Esophagus squamous epithelium (tissue), 5 donors: ENCODE measurements around the gene PARD3. TPM values are rescaled to one million over a fixed set of nuclear protein-coding genes. Genes with fewer than 3 reads are reported as not detected.

Experiments used
- DNase-seq: peaks from one replicate; lab custom pipeline; 2025; lab: John Stamatoyannopoulos, UW
- H3K27ac ChIP-seq, 4 donors: fragments of 200-600 bp; sonication (generic); one replicate each; pipeline ENCODE4 v1.5.1; 2016 to 2019; ENCODE audit warnings: mild to moderate bottlenecking in 1 of 4
- H3K27me3 ChIP-seq, 4 donors: fragments of 200-600 bp; sonication (generic); 1 replicate in 3 of 4; 2 replicates in 1 of 4; pipeline versions ENCODE4 v1.5.1 to v1.6.0; 2017 to 2021; ENCODE audit warnings: antibody characterized with exemption in 1 of 4
- H3K36me3 ChIP-seq, 3 donors: fragments of 200-600 bp; sonication (generic); one replicate each; pipeline ENCODE4 v1.5.1; 2016 to 2019
- H3K4me1 ChIP-seq, 3 donors: fragments of 200-600 bp; sonication (generic); one replicate each; pipeline ENCODE4 v1.5.1; 2017 to 2019
- H3K4me3 ChIP-seq, 4 donors: fragments of 200-600 bp; sonication (generic); 1 replicate in 3 of 4; 2 replicates in 1 of 4; pipeline ENCODE4 v1.5.1; 2016 to 2019; ENCODE audit warnings: mild to moderate bottlenecking in 2 of 4, moderate library complexity in 1 of 4
- H3K9me3 ChIP-seq, 3 donors: fragments of 200-600 bp; sonication (generic); one replicate each; pipeline ENCODE4 v1.5.1; 2016 to 2019
- POLR2A ChIP-seq, 4 donors: fragments of 450-650 bp; IDR thresholded peaks; one replicate each; pipeline ENCODE4 v1.6.1; 2017; ENCODE audit warnings: antibody characterized with exemption in 4 of 4, mild to moderate bottlenecking in 4 of 4, moderate library complexity in 3 of 4
- WGBS, 2 donors: methylation state at CpG; one replicate each; pipeline ENCODE4 v1.1.5; 2018; 5-methylcytosine and 5-hydroxymethylcytosine counted together
- intact Hi-C: fragments of 100-400 bp; cut with DNase I; formaldehyde crosslinking; loops from one replicate; pipeline ENCODE4 v1.15.0; 2022
- total RNA-seq, 4 donors: library from RNA; depleted of rRNA; stranded (reverse); fragments of >200 nt; gene quantifications; one replicate each; pipeline ENCODE4 v1.1.0, GENCODE V29; 2016
- TF ChIP-seq, protein P1 (sequence below), 6 experiments: fragments of 450-650 bp in 4 of 6; fragments of 200-600 bp in 2 of 6; sonication (generic) in 2 of 6; IDR thresholded peaks; one replicate each; pipeline ENCODE4 v1.5.1; 2016 to 2019; ENCODE audit warnings: antibody characterized with exemption in 6 of 6, mild to moderate bottlenecking in 4 of 6, moderate library complexity in 4 of 6
- donor health status: DM: yes; HTN: yes; CAD: no.

PARD3 gene
- total RNA-seq, 4 donors from 2014 or later, result 57.3 to 114 (median 81.7) TPM

DNA sequence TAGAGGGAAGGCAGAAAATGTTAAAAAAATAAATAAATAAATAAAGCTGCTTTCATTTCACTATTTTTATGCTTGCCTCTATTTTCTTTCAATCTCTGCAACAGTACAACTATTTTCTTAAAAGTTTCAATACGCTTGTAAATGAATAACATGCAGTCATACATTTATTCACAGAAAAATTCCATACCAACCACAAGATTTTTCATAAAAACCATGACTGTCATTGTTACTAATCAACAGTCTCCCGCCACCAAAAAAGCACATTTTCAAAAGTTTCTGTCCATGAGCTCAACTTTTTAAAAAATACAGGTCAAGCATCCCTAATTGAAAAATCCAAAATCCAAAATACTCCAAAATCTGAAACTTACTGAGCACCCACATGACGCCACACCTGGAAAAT is 5.3 kb downstream of the PARD3 start:
- Histone ChIP-seq H3K36me3 (no peaks in the 10 kb centered on the region), H3K27ac (peak overlapping the region in 2 of 4 donors; percentile 66), H3K4me1 (peaks cover 0 to 67% (median 17%) of the 10 kb centered on the region in 3 donors), H3K9me3 (no peaks in the 10 kb centered on the region), H3K27me3 (peaks cover 0 to 10% (median 0%) of the 10 kb centered on the region in 4 donors), H3K4me3 (no peak overlapping the region)
- intact Hi-C loops, result loop anchor here (10.0 kb wide), 1 partner anchor 85 kb away; no protein-coding TSS in a partner anchor
- 70 to 79% methylated on average over 3 of the region's 3 CpGs for whole genome bisulfite sequencing, 2 donors
- no peak for TF ChIP-seq POLR2A (IDR thresholded peaks at IDR 0.05)
- TF ChIP-seq, protein P1, sequence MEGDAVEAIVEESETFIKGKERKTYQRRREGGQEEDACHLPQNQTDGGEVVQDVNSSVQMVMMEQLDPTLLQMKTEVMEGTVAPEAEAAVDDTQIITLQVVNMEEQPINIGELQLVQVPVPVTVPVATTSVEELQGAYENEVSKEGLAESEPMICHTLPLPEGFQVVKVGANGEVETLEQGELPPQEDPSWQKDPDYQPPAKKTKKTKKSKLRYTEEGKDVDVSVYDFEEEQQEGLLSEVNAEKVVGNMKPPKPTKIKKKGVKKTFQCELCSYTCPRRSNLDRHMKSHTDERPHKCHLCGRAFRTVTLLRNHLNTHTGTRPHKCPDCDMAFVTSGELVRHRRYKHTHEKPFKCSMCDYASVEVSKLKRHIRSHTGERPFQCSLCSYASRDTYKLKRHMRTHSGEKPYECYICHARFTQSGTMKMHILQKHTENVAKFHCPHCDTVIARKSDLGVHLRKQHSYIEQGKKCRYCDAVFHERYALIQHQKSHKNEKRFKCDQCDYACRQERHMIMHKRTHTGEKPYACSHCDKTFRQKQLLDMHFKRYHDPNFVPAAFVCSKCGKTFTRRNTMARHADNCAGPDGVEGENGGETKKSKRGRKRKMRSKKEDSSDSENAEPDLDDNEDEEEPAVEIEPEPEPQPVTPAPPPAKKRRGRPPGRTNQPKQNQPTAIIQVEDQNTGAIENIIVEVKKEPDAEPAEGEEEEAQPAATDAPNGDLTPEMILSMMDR (IDR thresholded peaks at IDR 0.05), result no peak
- no peak for DNase-seq

DNA sequence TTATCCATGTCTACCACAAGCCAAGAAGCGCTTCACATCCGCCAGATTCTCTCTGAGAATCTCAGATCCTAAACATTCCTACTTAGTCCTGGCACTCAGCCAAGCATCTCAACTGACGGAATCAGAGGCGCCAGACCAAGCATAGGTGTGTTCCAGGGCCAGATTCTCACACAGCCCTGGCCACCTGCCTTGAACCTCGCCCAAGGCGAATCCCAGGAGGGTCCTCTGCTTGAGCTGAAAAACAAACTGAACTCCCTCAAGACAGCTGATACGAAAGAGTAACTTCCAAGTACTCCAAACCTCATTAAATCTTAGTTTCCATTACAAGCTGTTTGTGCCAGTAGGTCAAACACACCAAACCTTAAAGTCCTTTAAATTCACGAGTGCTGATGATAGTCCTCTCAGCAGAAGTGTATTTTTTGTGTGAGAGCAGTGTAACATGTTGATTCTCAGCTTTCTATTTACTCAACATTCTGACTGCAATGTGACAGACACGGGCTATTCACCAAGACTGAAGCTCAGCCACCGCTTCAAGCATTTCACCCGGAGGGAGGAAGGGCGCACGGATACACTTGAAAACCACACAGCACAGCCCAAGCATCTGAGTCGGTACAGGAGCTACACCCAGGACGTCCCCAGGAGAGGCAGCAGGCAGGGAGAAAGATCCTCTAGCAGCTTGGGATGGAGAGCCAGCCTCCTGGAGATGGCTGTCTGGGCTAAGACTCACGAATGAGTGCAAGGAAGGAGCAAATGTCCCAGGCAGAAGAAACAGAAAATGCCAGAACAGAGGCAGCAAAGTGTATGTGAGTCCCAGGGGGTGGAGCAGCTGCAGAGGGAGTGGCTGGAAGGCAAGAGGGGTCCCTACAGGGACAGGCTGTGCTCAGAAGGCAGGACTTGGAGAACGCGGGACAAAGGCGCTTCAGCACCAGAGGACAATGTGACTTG is 6.0 kb downstream of the PARD3 start:
- H3K27ac ChIP-seq, result peak overlapping the region; percentile 19 to 66 (median 58)
- peak overlapping the region in 3 of 4 donors; percentile 9 to 49 (median 11) for H3K4me3 ChIP-seq
- no peak for DNase-seq
- no peak for TF ChIP-seq POLR2A (IDR thresholded peaks at IDR 0.05)
- TF ChIP-seq, protein P1 (IDR thresholded peaks at IDR 0.05), result no peak
- H3K4me1 ChIP-seq, result peaks cover 0 to 74% (median 21%) of the 10 kb centered on the region in 3 donors
- H3K36me3 ChIP-seq, result no peaks in the 10 kb centered on the region
- intact Hi-C loops, result no loop called here
- no peaks in the 10 kb centered on the region for H3K9me3 ChIP-seq
- WGBS, 2 donors, result 37 to 42% methylated on average over 12 to 18 of the region's 19 CpGs
- peaks cover 0 to 3% (median 0%) of the 10 kb centered on the region in 4 donors for H3K27me3 ChIP-seq

DNA sequence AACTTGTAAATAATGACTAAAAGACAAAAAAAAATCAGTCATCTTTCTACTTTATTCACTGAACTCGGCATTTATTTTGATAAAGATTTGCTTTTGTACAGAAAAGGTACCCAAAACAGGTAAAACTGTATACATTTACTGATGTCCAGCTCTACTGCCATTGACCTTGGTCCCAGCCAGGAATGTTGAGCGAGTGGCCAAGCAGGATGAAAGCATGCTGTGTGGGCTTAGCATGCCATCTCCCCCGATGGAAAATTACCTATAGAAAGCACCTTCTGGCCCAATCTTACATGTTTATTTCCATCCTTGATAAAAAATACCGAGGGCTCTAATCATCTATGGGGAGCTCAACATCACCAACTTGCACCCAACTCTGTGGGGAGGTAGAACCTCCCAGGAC is 6.8 kb downstream of the PARD3 start:
- Histone ChIP-seq H3K27ac (peak overlapping the region in 3 of 4 donors; percentile 50 to 66 (median 66)), H3K27me3 (no peaks in the 10 kb centered on the region), H3K9me3 (no peaks in the 10 kb centered on the region), H3K4me1 (peaks cover 0 to 75% (median 21%) of the 10 kb centered on the region in 3 donors), H3K4me3 (no peak overlapping the region), H3K36me3 (peaks cover 0 to 4% (median 0%) of the 10 kb centered on the region in 3 donors)
- TF ChIP-seq POLR2A (IDR thresholded peaks at IDR 0.05), result no peak
- TF ChIP-seq, protein P1 (IDR thresholded peaks at IDR 0.05), result no peak
- intact Hi-C loops, result no loop called here
- 77 to 78% methylated on average over 4 of the region's 4 CpGs for WGBS, 2 donors
- no peak for DNase-seq

DNA sequence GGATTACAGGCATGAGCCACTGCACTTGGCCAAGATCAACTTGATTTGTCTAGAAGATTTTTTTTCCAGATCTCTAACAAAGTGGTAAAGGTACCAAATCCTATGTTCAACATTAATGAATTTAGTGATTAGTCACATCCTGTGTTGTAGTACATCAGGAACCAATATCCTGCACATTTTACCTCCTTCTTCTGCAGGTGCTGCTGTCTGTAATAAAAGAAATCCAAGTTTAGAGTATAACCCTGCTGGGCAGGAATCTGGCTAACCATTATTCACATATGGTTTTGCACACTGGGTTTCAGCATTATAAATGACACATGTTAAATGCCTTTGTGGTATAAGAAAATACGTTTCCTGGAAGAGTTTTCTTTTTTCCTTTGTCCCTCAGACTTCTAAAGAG is 10.8 kb downstream of the PARD3 start:
- no peak for DNase-seq
- intact Hi-C loops, result no loop called here
- Histone ChIP-seq H3K9me3 (no peaks in the 10 kb centered on the region), H3K36me3 (peaks cover 0 to 7% (median 0%) of the 10 kb centered on the region in 3 donors), H3K4me1 (peaks cover 10 to 75% (median 26%) of the 10 kb centered on the region in 3 donors), H3K27ac (peak overlapping the region in 3 of 4 donors; percentile 28 to 85 (median 60)), H3K27me3 (no peaks in the 10 kb centered on the region), H3K4me3 (no peak overlapping the region)
- WGBS, 2 donors, result 42 to 44% methylated on average over 1 of the region's 1 CpG
- TF ChIP-seq, protein P1 (IDR thresholded peaks at IDR 0.05), result no peak
- no peak for TF ChIP-seq POLR2A (IDR thresholded peaks at IDR 0.05)

DNA sequence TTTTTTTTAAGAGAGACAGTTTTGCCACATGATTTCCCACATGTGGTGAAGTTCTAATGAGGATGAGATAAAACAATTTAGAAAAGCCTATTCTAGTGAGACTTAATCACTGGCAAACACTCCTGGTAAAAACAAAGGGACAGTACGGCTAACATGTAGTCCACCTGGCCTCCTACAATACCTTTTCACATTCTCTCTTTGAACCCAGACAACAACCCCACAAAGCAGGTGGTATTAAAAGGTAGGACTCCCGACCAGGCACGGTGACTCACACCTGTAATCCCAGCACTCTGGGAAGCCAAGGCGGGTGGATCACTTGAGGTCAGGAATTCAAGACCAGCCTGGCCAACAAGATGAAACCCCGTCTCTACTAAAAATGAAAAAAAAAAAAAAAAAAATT is 12.4 kb downstream of the PARD3 start:
- Histone ChIP-seq H3K4me1 (peaks cover 10 to 74% (median 25%) of the 10 kb centered on the region in 3 donors), H3K36me3 (peaks cover 0 to 18% (median 0%) of the 10 kb centered on the region in 3 donors), H3K9me3 (no peaks in the 10 kb centered on the region), H3K27ac (peak overlapping the region in 3 of 4 donors; percentile 33 to 85 (median 68)), H3K27me3 (no peaks in the 10 kb centered on the region), H3K4me3 (no peak overlapping the region)
- DNase-seq, result no peak
- intact Hi-C loops, result no loop called here
- 27 to 44% methylated on average over 5 of the region's 5 CpGs for WGBS, 2 donors
- TF ChIP-seq, protein P1 (IDR thresholded peaks at IDR 0.05), result no peak
- no peak for TF ChIP-seq POLR2A (IDR thresholded peaks at IDR 0.05)
